ENCODE results near the gene TXNDC17.

TXNDC17 gene

DNA sequence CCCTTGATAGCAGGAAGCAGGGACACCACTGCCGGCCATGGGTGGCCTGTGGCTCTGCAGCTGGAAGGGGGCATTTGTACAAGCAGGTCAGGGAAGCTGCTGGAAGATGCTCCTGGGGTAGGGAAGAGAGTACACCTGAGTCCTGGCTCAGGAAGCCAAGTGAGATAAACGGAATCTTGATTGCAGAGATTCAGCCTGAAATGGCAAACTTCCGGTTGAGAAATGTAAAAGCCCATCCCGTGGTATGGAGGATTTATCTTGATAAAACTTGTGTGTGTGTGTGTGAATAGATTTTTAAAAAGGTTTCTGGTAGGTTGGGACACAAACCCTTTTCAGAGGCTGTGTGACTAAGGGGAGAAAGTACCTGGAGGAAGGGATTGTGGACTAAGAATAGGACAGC, 40.3 kb downstream of the TXNDC17 start:
- H3K9ac ChIP-seq = no peak overlapping the region
- H4K20me1 ChIP-seq = peaks cover 26% of the 10 kb centered on the region
- no peak for TF ChIP-seq Cebpa-rat (IDR thresholded peaks at IDR 0.05)
- H3K4me2 ChIP-seq = peak overlapping the region; percentile 66; the same call in 1 of the 2 replicates
- no peaks in the 10 kb centered on the region for H3K9me3 ChIP-seq
- no peaks in the 10 kb centered on the region for H3K36me3 ChIP-seq
- peaks cover 52% of the 10 kb centered on the region for H3K4me1 ChIP-seq
- no peak overlapping the region for H3K27ac ChIP-seq
- no peak overlapping the region for H3K4me3 ChIP-seq
- peaks cover 41% of the 10 kb centered on the region for H3K27me3 ChIP-seq

DNA sequence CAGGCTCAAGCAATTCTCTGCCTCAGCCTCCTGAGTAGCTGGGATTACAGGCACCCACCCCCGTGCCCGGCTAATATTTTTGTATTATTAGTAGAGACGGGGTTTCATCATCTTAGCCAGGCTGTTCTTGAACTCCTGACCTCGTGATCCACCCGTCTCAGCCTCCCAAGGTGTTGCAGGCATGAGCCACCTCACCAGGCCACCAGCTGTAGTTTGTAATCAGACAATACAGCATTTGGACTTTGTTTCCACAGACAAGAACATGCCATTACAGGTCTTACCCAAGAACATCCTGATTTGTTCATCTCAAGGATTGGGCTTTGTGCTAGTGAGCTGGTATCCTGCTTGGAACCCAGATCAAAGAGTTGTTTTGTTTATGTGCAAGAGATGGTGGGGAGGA, 40.8 kb downstream of the TXNDC17 start:
- Histone ChIP-seq H3K9ac (no peak overlapping the region), H4K20me1 (peaks cover 21% of the 10 kb centered on the region)

DNA sequence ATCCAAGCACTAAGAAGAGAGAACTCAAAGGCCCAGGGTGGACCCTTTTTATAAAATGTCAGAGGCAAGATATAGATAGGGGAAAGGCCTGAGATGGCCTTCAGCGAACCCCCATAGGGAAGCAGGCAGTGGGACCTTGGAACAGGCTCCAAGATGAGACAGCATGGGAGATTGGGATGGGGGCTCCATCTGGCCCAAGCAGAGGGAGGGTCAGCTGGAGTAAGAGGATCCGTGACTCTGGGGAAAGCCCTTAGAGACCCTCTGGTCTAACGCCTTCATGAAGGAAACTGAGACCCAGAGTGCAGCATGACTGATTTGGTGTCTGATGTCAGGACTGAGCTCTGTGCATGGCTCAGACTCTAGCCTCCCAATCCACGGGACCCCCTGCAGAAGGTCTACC, 41.5 kb downstream of the TXNDC17 start:
- H3K27me3 ChIP-seq = peaks cover 29% of the 10 kb centered on the region
- H3K27ac ChIP-seq = no peak overlapping the region
- no peak overlapping the region for H3K4me3 ChIP-seq

More for the DNA sequence above, 40.8 kb downstream of the TXNDC17 start:
- Histone ChIP-seq H3K36me3 (no peaks in the 10 kb centered on the region), H3K4me3 (no peak overlapping the region), H3K4me2 (peak overlapping the region; percentile 66; the same call in 1 of the 2 replicates), H3K27ac (no peak overlapping the region), H3K4me1 (peaks cover 49% of the 10 kb centered on the region), H3K9me3 (no peaks in the 10 kb centered on the region), H3K27me3 (peaks cover 36% of the 10 kb centered on the region)
- TF ChIP-seq Cebpa-rat (IDR thresholded peaks at IDR 0.05) = no peak

DNA sequence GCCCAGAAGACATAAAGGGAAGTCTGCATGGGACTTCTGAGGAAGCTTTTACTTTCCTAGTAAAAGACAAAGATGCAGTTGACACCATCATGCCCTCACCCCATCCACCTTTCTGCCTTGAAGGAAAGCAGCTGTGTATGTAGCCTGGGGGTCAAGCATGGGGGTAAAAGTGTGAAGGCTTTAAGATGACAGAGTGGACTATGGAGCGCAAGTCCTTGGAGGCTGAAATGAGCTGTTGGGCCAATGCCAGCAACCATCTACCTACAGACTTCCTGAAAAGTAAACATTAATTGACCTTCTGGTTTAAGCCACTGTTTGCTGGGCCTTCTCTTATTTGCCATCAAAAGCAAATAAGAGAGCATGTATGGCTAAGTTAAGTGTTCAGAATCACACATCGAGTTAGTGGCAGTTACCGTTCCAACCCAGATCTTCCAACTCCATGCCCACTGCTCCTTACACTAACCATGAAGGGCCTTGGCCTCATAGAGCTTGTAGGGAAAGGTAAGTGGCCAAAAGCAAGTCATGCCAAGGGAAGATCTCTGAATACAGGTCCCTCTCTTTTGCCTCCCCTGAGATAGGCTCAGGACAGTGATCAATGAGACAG, 42.3 kb downstream of the TXNDC17 start:
- peaks cover 6% of the 10 kb centered on the region; the same call in 1 of the 2 replicates for H4K20me1 ChIP-seq
- H3K9me3 ChIP-seq = no peaks in the 10 kb centered on the region
- H3K9ac ChIP-seq = no peak overlapping the region
- no peaks in the 10 kb centered on the region for H3K36me3 ChIP-seq
- TF ChIP-seq Cebpa-rat (IDR thresholded peaks at IDR 0.05) = no peak
- H3K27me3 ChIP-seq = peaks cover 21% of the 10 kb centered on the region
- no peak overlapping the region for H3K4me2 ChIP-seq
- H3K4me3 ChIP-seq = no peak overlapping the region
- peaks cover 34% of the 10 kb centered on the region for H3K4me1 ChIP-seq
- H3K27ac ChIP-seq = no peak overlapping the region

More for the DNA sequence above, 41.5 kb downstream of the TXNDC17 start:
- H3K4me1 ChIP-seq = peaks cover 43% of the 10 kb centered on the region
- no peak overlapping the region for H3K4me2 ChIP-seq
- peaks cover 14% of the 10 kb centered on the region for H4K20me1 ChIP-seq
- TF ChIP-seq Cebpa-rat (IDR thresholded peaks at IDR 0.05) = no peak
- no peaks in the 10 kb centered on the region for H3K36me3 ChIP-seq
- no peaks in the 10 kb centered on the region for H3K9me3 ChIP-seq
- H3K9ac ChIP-seq = no peak overlapping the region

DNA sequence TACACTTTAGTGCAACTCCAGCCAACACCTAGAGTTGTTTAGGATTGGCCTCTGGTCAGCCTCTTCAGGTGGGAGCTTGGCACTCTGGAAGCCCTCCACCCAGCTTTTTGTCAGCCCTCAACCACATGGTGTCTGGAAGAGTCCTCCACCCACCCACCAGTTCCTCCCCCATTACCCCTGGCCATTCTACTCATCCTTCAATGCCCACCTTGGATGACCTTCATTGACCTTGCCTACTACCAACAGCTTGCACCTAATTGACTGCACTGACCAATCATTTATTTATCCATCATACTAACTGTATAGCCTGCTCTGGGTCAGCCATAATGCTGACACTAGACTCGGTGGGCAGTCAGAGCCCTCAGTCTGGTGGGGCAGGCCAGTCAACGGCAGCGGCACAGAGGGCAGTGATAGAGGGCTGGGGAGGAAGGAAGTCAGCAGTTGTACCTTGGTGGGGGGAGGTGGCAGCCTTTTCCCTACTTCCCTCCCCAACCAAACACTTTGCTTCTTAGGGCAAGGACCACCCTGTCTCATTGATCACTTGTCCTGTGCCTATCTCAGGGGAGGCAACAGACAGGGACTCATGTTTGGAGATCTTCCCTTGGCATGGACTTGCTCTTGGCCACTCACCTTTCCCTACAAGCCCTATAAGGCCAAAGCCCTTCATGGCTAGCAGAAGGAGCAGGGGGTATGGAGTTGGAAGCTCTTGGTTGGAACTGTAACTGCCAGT, 43.0 kb downstream of the TXNDC17 start:
- peaks cover 14% of the 10 kb centered on the region for H3K27me3 ChIP-seq
- TF ChIP-seq Cebpa-rat (IDR thresholded peaks at IDR 0.05) = no peak

DNA sequence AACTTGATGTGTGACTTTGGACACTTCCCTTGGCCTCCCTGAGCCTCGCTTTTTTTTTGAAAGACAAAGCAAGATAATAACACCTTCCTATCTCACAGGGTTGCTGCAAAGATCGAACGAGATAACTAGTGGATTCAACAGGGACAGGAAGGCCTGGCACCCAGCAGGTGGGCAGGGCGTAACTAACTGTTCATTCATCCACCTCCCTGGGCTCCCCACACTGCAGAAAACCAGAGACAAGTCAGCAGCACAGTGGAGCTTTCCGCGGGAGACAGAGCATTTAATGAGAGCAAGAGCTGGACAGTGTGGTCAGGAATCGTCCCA, 43.6 kb downstream of the TXNDC17 start:
- Histone ChIP-seq H3K27me3 (peaks cover 8% of the 10 kb centered on the region; the same call in 1 of the 2 replicates), H4K20me1 (no peaks in the 10 kb centered on the region), H3K4me3 (no peak overlapping the region), H3K4me1 (peaks cover 22% of the 10 kb centered on the region), H3K4me2 (no peak overlapping the region), H3K9ac (no peak overlapping the region), H3K9me3 (no peaks in the 10 kb centered on the region), H3K27ac (no peak overlapping the region), H3K36me3 (no peaks in the 10 kb centered on the region)
- TF ChIP-seq Cebpa-rat (IDR thresholded peaks at IDR 0.05) = no peak

More for the DNA sequence above, 43.0 kb downstream of the TXNDC17 start:
- no peak overlapping the region for H3K9ac ChIP-seq
- H3K4me3 ChIP-seq = no peak overlapping the region
- no peaks in the 10 kb centered on the region for H3K36me3 ChIP-seq
- H3K4me2 ChIP-seq = no peak overlapping the region
- H3K27ac ChIP-seq = no peak overlapping the region
- no peaks in the 10 kb centered on the region for H4K20me1 ChIP-seq
- H3K4me1 ChIP-seq = peaks cover 27% of the 10 kb centered on the region
- no peaks in the 10 kb centered on the region for H3K9me3 ChIP-seq

DNA sequence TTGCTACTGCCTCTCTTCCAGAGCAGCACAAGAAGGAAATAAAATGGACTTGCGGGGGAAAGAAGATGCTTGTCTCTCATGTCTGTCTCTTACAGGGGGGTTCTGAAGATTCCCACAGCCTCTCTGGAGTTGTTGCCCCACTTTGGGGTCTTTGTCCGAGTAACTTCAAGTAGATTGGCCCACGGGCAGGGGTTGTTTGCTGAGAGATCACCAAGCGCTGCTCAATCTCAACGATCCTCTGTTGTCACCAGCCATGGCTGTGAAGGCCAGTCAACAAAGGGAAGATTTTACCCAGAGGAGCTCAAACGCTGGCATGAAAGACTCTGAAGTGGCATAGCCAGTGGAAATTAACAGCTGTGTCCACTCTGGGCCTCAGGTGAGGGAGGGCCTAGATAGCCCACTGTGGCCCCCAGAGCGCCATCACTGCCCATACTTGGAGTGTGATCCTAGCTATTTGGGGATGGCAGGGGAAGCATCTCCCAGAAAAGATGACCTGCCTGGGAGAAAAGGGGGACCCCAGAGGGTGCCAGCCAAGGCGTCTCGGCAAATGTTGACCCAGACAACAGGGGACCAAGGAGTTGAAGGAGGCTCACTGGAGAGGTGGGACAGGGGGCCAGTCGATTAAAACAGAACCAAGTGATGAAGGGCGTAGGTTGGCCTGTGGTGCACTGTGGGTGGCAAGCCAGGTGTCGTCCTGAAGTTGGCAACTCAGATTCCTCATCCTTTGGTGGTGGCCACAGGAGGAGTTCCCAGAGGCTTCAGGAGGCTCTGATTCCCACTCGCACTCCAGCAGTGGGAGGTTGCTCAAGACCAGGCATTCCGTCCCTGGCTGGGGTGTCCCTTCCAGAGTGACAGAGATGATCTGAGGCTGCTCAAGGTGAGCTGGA, 44.3 kb downstream of the TXNDC17 start:
- H3K4me1 ChIP-seq = peaks cover 15% of the 10 kb centered on the region
- H3K9ac ChIP-seq = no peak overlapping the region
- H3K36me3 ChIP-seq = no peaks in the 10 kb centered on the region
- TF ChIP-seq Cebpa-rat (IDR thresholded peaks at IDR 0.05) = no peak
- no peak overlapping the region for H3K27ac ChIP-seq
- no peaks in the 10 kb centered on the region for H3K9me3 ChIP-seq
- H3K4me2 ChIP-seq = no peak overlapping the region
- peaks cover 8% of the 10 kb centered on the region; the same call in 1 of the 2 replicates for H3K27me3 ChIP-seq
- H3K4me3 ChIP-seq = no peak overlapping the region
- H4K20me1 ChIP-seq = no peaks in the 10 kb centered on the region

DNA sequence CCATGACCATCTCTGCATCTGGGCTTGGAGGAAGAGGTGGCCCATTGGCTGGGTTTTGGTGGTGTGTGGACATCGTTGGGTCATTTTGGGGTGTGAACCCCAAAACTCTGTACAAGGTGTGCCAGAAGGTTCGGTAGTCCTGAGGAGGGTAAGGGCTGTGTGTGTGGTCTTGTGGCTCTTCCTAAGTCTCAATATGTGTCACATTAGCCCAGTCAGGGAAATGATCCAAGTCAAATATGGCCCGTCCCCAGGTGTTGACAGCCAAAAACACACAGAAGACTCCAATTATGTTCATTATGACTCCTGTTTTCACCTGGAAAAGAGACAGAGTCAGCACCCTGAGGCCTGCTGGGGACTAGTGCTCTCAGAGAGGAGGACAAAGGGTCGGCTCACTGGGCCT, 45.2 kb downstream of the TXNDC17 start:
- Histone ChIP-seq H3K9ac (no peak overlapping the region), H3K4me1 (peaks cover 6% of the 10 kb centered on the region), H4K20me1 (no peaks in the 10 kb centered on the region), H3K4me2 (no peak overlapping the region), H3K4me3 (no peak overlapping the region), H3K27ac (no peak overlapping the region), H3K9me3 (no peaks in the 10 kb centered on the region), H3K27me3 (peaks cover 8% of the 10 kb centered on the region; the same call in 1 of the 2 replicates), H3K36me3 (no peaks in the 10 kb centered on the region)
- no peak for TF ChIP-seq Cebpa-rat (IDR thresholded peaks at IDR 0.05)

DNA sequence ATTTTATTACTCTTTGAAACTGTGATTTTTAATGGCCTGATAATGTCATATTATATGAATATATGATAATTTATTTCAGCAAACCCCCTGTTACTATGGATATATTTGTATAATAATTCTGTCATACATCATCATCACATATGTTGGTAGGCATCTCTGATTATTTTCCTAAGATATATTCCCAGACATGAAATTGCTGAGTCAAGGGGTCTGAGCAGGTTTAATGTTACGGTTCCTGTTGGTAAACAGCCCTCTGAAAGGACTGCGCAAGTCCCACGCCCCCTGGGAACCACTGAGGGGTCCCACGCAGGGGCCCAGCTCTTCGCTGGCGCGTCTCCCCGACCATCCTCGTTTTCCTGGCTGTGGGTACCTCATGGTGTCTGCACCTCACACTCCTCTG, 48.1 kb downstream of the TXNDC17 start:
- H3K36me3 ChIP-seq = no peaks in the 10 kb centered on the region
- no peaks in the 10 kb centered on the region for H3K27me3 ChIP-seq
- H3K9me3 ChIP-seq = no peaks in the 10 kb centered on the region
- no peak for TF ChIP-seq Cebpa-rat (IDR thresholded peaks at IDR 0.05)
- H3K4me1 ChIP-seq = no peaks in the 10 kb centered on the region
- H4K20me1 ChIP-seq = no peaks in the 10 kb centered on the region
- H3K27ac ChIP-seq = no peak overlapping the region
- no peak overlapping the region for H3K4me2 ChIP-seq
- H3K4me3 ChIP-seq = no peak overlapping the region
- no peak overlapping the region for H3K9ac ChIP-seq

DNA sequence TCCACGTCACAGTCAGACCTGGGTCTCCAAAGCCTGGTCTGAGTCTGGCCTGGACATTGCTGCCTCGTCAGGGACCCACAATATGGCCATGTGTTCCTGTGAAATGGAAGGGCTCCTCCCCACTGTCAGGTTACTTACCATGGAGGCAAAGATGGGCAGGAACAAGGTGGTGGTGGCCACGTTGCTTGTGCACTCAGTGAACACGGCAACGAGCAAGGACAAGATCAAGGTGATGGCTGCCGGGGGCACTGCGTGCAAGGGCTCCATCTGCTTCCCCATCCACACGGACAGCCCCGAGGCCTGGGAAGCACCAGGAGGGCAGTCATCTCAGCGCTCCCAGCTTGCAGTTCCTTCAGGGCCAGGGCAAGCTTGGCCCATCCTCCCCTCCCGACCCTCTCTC, 49.8 kb downstream of the TXNDC17 start:
- no peaks in the 10 kb centered on the region for H4K20me1 ChIP-seq
- no peak overlapping the region for H3K9ac ChIP-seq
- no peaks in the 10 kb centered on the region for H3K9me3 ChIP-seq
- no peak overlapping the region for H3K4me3 ChIP-seq
- no peak overlapping the region for H3K4me2 ChIP-seq
- no peaks in the 10 kb centered on the region for H3K27me3 ChIP-seq
- H3K27ac ChIP-seq = no peak overlapping the region
- TF ChIP-seq Cebpa-rat (IDR thresholded peaks at IDR 0.05) = no peak
- no peaks in the 10 kb centered on the region for H3K36me3 ChIP-seq
- no peaks in the 10 kb centered on the region for H3K4me1 ChIP-seq

Data from BLaER1 (cell line).